H9 (cell line): Measurements from ENCODE around the gene CNRIP1. TPM values are rescaled to one million over a fixed set of nuclear protein-coding genes. Genes with fewer than 3 reads are reported as not detected.
A peak's percentile ranks its signal among the peaks of the same experiment; 100 is the strongest.

ENCODE experiments used
- DNase-seq: peaks from one replicate; pipeline ENCODE4 v3.0.0-alpha.2; 2017
- H2AFZ ChIP-seq: one replicate; pipeline ENCODE4 v1.6.1; 2013; ENCODE audit warnings: mild to moderate bottlenecking, low read length, control low read depth, moderate library complexity
- H2AK5ac ChIP-seq: 2 replicates; pipeline ENCODE4 v1.6.1; 2013; ENCODE audit warnings: low read length, control low read depth, mixed read lengths; ENCODE audit not compliant: insufficient read length
- H2BK120ac ChIP-seq: one replicate; pipeline ENCODE4 v1.6.1; 2013; ENCODE audit warnings: low read depth, mild to moderate bottlenecking, low read length, control low read depth, inconsistent platforms; ENCODE audit not compliant: poor library complexity, severe bottlenecking
- H2BK12ac ChIP-seq: 2 replicates; pipeline ENCODE4 v1.6.1; 2013; ENCODE audit warnings: low read length, control low read depth, mixed read lengths, low read depth; ENCODE audit not compliant: insufficient read length
- H2BK15ac ChIP-seq: 2 replicates; pipeline ENCODE4 v1.6.1; 2013; ENCODE audit warnings: low read depth, low read length, control low read depth
- H2BK20ac ChIP-seq: one replicate; pipeline ENCODE4 v1.6.1; 2013; ENCODE audit warnings: low read depth, mild to moderate bottlenecking, low read length, control low read depth, inconsistent platforms; ENCODE audit not compliant: poor library complexity, severe bottlenecking
- H2BK5ac ChIP-seq: 2 replicates; pipeline ENCODE4 v1.6.1; 2013; ENCODE audit warnings: low read length, control low read depth, mixed read lengths; ENCODE audit not compliant: insufficient read length
- H3K14ac ChIP-seq: 2 replicates; pipeline ENCODE4 v1.6.1; 2013; ENCODE audit warnings: low read length, control low read depth; ENCODE audit not compliant: insufficient read depth
- H3K18ac ChIP-seq: 2 replicates; pipeline ENCODE4 v1.6.1; 2013; ENCODE audit warnings: low read depth, mild to moderate bottlenecking, mixed read lengths, low read length, control low read depth; ENCODE audit not compliant: insufficient read length
- H3K23ac ChIP-seq: 2 replicates; pipeline ENCODE4 v1.6.1; 2013; ENCODE audit warnings: low read length, control low read depth, mixed read lengths, low read depth; ENCODE audit not compliant: insufficient read length
- H3K23me2 ChIP-seq: 2 replicates; pipeline ENCODE4 v1.6.1; 2013; ENCODE audit warnings: low read depth, mild to moderate bottlenecking, mixed read lengths, low read length, control low read depth; ENCODE audit not compliant: insufficient read length, poor library complexity, severe bottlenecking
- H3K27ac ChIP-seq: 2 replicates; pipeline ENCODE4 v1.5.1; 2013; ENCODE audit warnings: low read length, control low read depth, mixed read lengths, low read depth; ENCODE audit not compliant: insufficient read length
- H3K27me3 ChIP-seq: 2 replicates; pipeline ENCODE4 v1.6.1; 2013; ENCODE audit warnings: low read length, control low read depth, inconsistent platforms; ENCODE audit not compliant: insufficient read depth
- H3K4ac ChIP-seq: 2 replicates; pipeline ENCODE4 v1.6.1; 2013; ENCODE audit warnings: low read depth, mild to moderate bottlenecking, control low read depth, inconsistent platforms, low read length, moderate library complexity
- H3K4me1 ChIP-seq: 2 replicates; pipeline ENCODE4 v1.6.1; 2013; ENCODE audit warnings: low read length, control low read depth, inconsistent platforms; ENCODE audit not compliant: insufficient read depth
- H3K4me2 ChIP-seq: 2 replicates; pipeline ENCODE4 v1.6.1; 2013; ENCODE audit warnings: low read length, control low read depth, mixed read lengths; ENCODE audit not compliant: insufficient read length, insufficient read depth
- H3K56ac ChIP-seq: 2 replicates; pipeline ENCODE4 v1.6.1; 2013; ENCODE audit warnings: low read depth, mild to moderate bottlenecking, mixed read lengths, low read length, control low read depth; ENCODE audit not compliant: insufficient read length
- H3K79me1 ChIP-seq: 2 replicates; pipeline ENCODE4 v1.6.1; 2013; ENCODE audit warnings: low read depth, mild to moderate bottlenecking, moderate library complexity, low read length, control low read depth, inconsistent platforms; ENCODE audit not compliant: insufficient read depth, poor library complexity, severe bottlenecking
- H3K79me2 ChIP-seq: 2 replicates; pipeline ENCODE4 v1.6.1; 2013; ENCODE audit warnings: low read length, control low read depth, inconsistent platforms; ENCODE audit not compliant: insufficient read depth
- H3K9ac ChIP-seq: 2 replicates; pipeline ENCODE4 v1.6.1; 2013; ENCODE audit warnings: low read length, control low read depth, mixed read lengths; ENCODE audit not compliant: insufficient read length; ENCODE audit errors: extremely low read depth
- H3K9me3 ChIP-seq: one replicate; pipeline ENCODE4 v1.6.1; 2013; ENCODE audit warnings: low read depth, low read length, inconsistent platforms; ENCODE audit not compliant: control insufficient read depth
- H3T11ph ChIP-seq: one replicate; pipeline ENCODE4 v1.6.1; 2013; ENCODE audit warnings: mild to moderate bottlenecking, low read length, control low read depth, inconsistent platforms
- H4K20me1 ChIP-seq: one replicate; pipeline ENCODE4 v1.6.1; 2013; ENCODE audit not compliant: control insufficient read depth, insufficient read length, insufficient read depth
- H4K5ac ChIP-seq: 2 replicates; pipeline ENCODE4 v1.6.1; 2013; ENCODE audit warnings: low read depth, mild to moderate bottlenecking, mixed read lengths, low read length, control low read depth; ENCODE audit not compliant: insufficient read length
- H4K8ac ChIP-seq: replicated peaks from 2 replicates; pipeline ENCODE4 v1.6.1; 2013; ENCODE audit warnings: low read length, control low read depth, mixed read lengths, low read depth; ENCODE audit not compliant: insufficient read length
- H4K91ac ChIP-seq: 2 replicates; pipeline ENCODE4 v1.6.1; 2013; ENCODE audit warnings: low read depth, mild to moderate bottlenecking, moderate library complexity, mixed read lengths, low read length, control low read depth; ENCODE audit not compliant: insufficient read length
- H3K27ac Mint-ChIP-seq, 3 experiments: 2 replicates in 2 of 3; 3 replicates in 1 of 3; pipeline ENCODE4 v1.8.0; 2020 to 2021; ENCODE audit warnings: mixed read lengths in 3 of 3, mild to moderate bottlenecking in 1 of 3, moderate library complexity in 1 of 3
- H3K27me3 Mint-ChIP-seq: 2 replicates; pipeline ENCODE4 v1.8.0; 2021; ENCODE audit warnings: low read depth, mild to moderate bottlenecking, moderate library complexity, mixed read lengths
- H3K36me3 Mint-ChIP-seq, 3 experiments: 2 replicates in 2 of 3; 3 replicates in 1 of 3; pipeline ENCODE4 v1.8.0; 2020 to 2021; ENCODE audit warnings: low read depth in 3 of 3, mixed read lengths in 3 of 3; ENCODE audit not compliant: insufficient read depth in 1 of 3
- H3K4me1 Mint-ChIP-seq, 2 experiments: 2 replicates each; pipeline ENCODE4 v1.8.0; 2020; ENCODE audit warnings: mixed read lengths in 2 of 2
- H3K4me3 Mint-ChIP-seq, 2 experiments: 2 replicates in 1 of 2; 3 replicates in 1 of 2; pipeline ENCODE4 v1.8.0; 2020 to 2021; ENCODE audit warnings: mild to moderate bottlenecking in 2 of 2, mixed read lengths in 2 of 2, moderate library complexity in 1 of 2
- H3K9me3 Mint-ChIP-seq, 2 experiments: 2 replicates in 1 of 2; 3 replicates in 1 of 2; pipeline ENCODE4 v1.8.0; 2020; ENCODE audit warnings: mild to moderate bottlenecking in 2 of 2, mixed read lengths in 2 of 2, moderate library complexity in 1 of 2
- CTCF ChIP-seq: fragments of 200-600 bp; sonication (generic); conservative IDR thresholded peaks from 3 replicates; pipeline ENCODE4 v1.8.0; 2021; ENCODE audit warnings: antibody characterized with exemption, mild to moderate bottlenecking
- WGBS: extraction: QIAGEN DNeasy Blood & Tissue Kit; methylation state at CpG from one replicate; pipeline ENCODE4 v1.1.7; 2013; ENCODE audit warnings: missing lambda C conversion rate, low lambda C conversion rate, mixed read lengths; ENCODE audit not compliant: insufficient read length; ENCODE audit errors: extremely low coverage; 5-methylcytosine and 5-hydroxymethylcytosine counted together
- total RNA-seq: library from RNA; stranded (reverse); gene quantifications from 2 replicates; pipeline ENCODE4 v1.2.1, GENCODE V29; 2021

Gene CNRIP1
- total RNA-seq, 1 experiment from 2014 or later: 0.70 TPM

DNA sequence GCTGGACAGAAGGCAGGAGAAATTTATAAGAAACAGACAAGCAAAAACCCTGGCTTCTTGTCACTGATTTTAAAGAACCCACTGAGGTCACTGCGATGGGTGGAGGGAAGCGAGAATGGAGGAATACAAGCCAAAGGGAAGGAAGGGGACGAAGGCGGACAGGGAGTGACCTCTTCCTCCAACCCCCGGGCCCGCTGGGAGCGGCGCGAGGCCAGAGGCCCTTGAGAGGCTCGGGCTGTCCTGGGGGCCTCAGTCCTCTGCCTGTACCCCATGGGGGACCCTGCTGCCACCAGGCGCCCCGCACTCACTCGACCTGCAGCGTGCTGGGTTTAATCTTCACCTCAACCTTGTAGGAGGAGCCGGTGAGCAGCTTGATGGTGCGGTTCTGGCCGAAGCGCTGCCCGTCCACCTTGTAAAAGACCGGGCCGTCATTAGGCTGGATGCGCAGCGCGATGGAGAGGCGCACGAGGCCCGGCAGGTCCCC is 793 bp downstream of the CNRIP1 start:
- H3K23me2 ChIP-seq: peaks cover 10% of the 10 kb centered on the region
- Mint-ChIP-seq H3K27ac (no peak overlapping the region; a peak in 1 of 7 replicates), H3K27me3 (peaks cover 77% of the 10 kb centered on the region), H3K9me3 (peaks cover 0 to 2% of the 10 kb centered on the region in 2 experiments; a peak in 1 of 5 replicates), H3K4me3 (peak overlapping the region; percentile 69 to 89), H3K4me1 (peaks cover 13 to 14% of the 10 kb centered on the region in 2 experiments), H3K36me3 (no peaks in the 10 kb centered on the region; a peak in 1 of 7 replicates)
- peaks cover 17% of the 10 kb centered on the region; the same call in 1 of the 2 replicates for H3K27me3 ChIP-seq
- H3K9me3 ChIP-seq: no peaks in the 10 kb centered on the region
- no peak overlapping the region for H3K56ac ChIP-seq
- no peaks in the 10 kb centered on the region for H3K79me2 ChIP-seq
- no CpG with 5 or more reads among the region's 27 CpGs for WGBS
- TF ChIP-seq CTCF: no peak
- H2BK15ac ChIP-seq: no peak overlapping the region
- H2BK20ac ChIP-seq: no peak overlapping the region
- no peak overlapping the region for H3K23ac ChIP-seq
- no peaks in the 10 kb centered on the region; the same call in 1 of the 2 replicates for H3K4me1 ChIP-seq
- H3K4me2 ChIP-seq: peak overlapping the region; percentile 74
- no peak overlapping the region for H3K27ac ChIP-seq
- H2BK5ac ChIP-seq: no peak overlapping the region
- H2BK120ac ChIP-seq: no peak overlapping the region
- no peak overlapping the region for H3K9ac ChIP-seq
- no peak overlapping the region for H4K5ac ChIP-seq
- H4K91ac ChIP-seq: no peak overlapping the region
- H2BK12ac ChIP-seq: no peak overlapping the region
- no peak overlapping the region for H4K8ac ChIP-seq
- no peak overlapping the region for H3K4ac ChIP-seq
- no peaks in the 10 kb centered on the region for H4K20me1 ChIP-seq
- H3K14ac ChIP-seq: no peak overlapping the region
- H2AK5ac ChIP-seq: no peak overlapping the region
- DNase-seq: no peak
- no peak overlapping the region for H2AFZ ChIP-seq
- H3K18ac ChIP-seq: no peak overlapping the region
- no peaks in the 10 kb centered on the region for H3K79me1 ChIP-seq
- no peak overlapping the region for H3T11ph ChIP-seq
